Measurements from ENCODE around the gene PTAFR.

DNA sequence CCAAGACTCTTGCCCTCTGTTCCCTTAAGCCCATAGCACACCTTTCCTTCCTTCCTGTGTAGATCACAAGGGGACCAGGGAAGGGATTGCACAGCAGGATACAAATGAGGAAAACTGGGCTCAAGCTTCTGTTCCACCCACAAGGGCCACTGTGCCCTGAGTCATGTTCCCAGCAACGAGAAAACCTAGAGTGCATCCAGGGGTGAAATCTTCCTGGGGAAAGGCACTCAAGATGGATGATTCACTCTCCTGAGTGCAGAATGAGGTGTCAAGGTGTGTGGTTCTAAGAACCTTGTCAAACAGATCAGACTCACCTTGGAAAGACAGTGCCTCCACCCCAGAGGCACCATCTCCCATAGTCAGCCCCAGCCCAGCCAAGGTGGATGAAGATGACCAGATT is 47.3 kb downstream of the PTAFR start:
- TF ChIP-seq CTCF (IDR thresholded peaks at IDR 0.05; ENCODE audit: low read length): no peak
- TF ChIP-seq EZH2 (optimal IDR thresholded peaks at IDR 0.05; ENCODE audit: low read depth, low read length): no peak
